H1 (cell line): ENCODE data around the gene RRP1.

Experiments
- CREB1 ChIP-seq: IDR thresholded peaks from 2 replicates; pipeline ENCODE4 v1.6.1; 2012; ENCODE audit warnings: inconsistent platforms
- CTCF ChIP-seq, 3 experiments: IDR thresholded peaks; 1 replicate in 2 of 3; 2 replicates in 1 of 3; pipeline versions ENCODE4 v1.5.1 to v1.6.1; 2011; ENCODE audit warnings: low read length in 3 of 3, mild to moderate bottlenecking in 3 of 3, inconsistent platforms in 2 of 3, low read depth in 1 of 3, moderate library complexity in 1 of 3; ENCODE audit not compliant: insufficient read depth in 1 of 3; ENCODE audit errors: control extremely low read depth in 1 of 3
- EZH2 ChIP-seq: fragments of 200-600 bp; sonication (generic); IDR thresholded peaks from 2 replicates; pipeline ENCODE4 v1.7.1; 2012; ENCODE audit warnings: low read depth, mild to moderate bottlenecking, moderate library complexity, low read length, inconsistent platforms; ENCODE audit not compliant: severe bottlenecking
- MAFK ChIP-seq: IDR thresholded peaks from 2 replicates; pipeline ENCODE4 v1.6.1; 2012; ENCODE audit warnings: low read depth, mild to moderate bottlenecking, improper control_type of control experiment, low read length
- SIRT6 ChIP-seq: IDR thresholded peaks from one replicate; pipeline ENCODE4 v1.7.1; 2012; ENCODE audit warnings: low read length, inconsistent platforms
- SUZ12 ChIP-seq: fragments of 200-600 bp; sonication (generic); IDR thresholded peaks from 2 replicates; pipeline ENCODE4 v1.6.1; 2012; ENCODE audit warnings: mild to moderate bottlenecking, inconsistent platforms, low read length, moderate library complexity, mixed read lengths

GRCh38 chr21:43797925-43798715, 8.7 kb downstream of the RRP1 start:
- TF ChIP-seq EZH2 (no peak), SUZ12 (no peak), MAFK (no peak), CTCF (IDR thresholded peaks at IDR 0.05; ENCODE audit: control extremely low read depth in 1 of 3, insufficient read depth in 1 of 3, low read depth in 1 of 3, low read length in 3 of 3) (no peak), SIRT6 (no peak), CREB1 (no peak)
